Mammary epithelial cell (primary cell): Measurements from ENCODE around the gene LAMB4.

Experiments used
- EZH2 ChIP-seq: IDR thresholded peaks from 2 replicates; pipeline ENCODE4 v1.6.1; 2012; ENCODE audit warnings: low read length, inconsistent platforms, borderline replicate concordance
- TF ChIP-seq, protein P1 (sequence below), 2 donors: IDR thresholded peaks in 1 of 2; conservative IDR thresholded peaks in 1 of 2; 2 replicates each; pipeline ENCODE4 v1.5.1; 2011 to 2012; ENCODE audit warnings: inconsistent platforms in 2 of 2, low read length in 2 of 2, mild to moderate bottlenecking in 2 of 2, control low read depth in 1 of 2, low read depth in 1 of 2; ENCODE audit not compliant: insufficient read depth in 1 of 2; ENCODE audit errors: extremely low read depth in 1 of 2

- TF ChIP-seq, protein P1, sequence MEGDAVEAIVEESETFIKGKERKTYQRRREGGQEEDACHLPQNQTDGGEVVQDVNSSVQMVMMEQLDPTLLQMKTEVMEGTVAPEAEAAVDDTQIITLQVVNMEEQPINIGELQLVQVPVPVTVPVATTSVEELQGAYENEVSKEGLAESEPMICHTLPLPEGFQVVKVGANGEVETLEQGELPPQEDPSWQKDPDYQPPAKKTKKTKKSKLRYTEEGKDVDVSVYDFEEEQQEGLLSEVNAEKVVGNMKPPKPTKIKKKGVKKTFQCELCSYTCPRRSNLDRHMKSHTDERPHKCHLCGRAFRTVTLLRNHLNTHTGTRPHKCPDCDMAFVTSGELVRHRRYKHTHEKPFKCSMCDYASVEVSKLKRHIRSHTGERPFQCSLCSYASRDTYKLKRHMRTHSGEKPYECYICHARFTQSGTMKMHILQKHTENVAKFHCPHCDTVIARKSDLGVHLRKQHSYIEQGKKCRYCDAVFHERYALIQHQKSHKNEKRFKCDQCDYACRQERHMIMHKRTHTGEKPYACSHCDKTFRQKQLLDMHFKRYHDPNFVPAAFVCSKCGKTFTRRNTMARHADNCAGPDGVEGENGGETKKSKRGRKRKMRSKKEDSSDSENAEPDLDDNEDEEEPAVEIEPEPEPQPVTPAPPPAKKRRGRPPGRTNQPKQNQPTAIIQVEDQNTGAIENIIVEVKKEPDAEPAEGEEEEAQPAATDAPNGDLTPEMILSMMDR (conservative IDR thresholded peaks at IDR 0.05 in 1 of 2, IDR thresholded peaks at IDR 0.05 in 1 of 2; ENCODE audit: extremely low read depth in 1 of 2, insufficient read depth in 1 of 2, low read depth in 1 of 2, low read length in 2 of 2): no peak
- TF ChIP-seq EZH2: no peak
Measured at GRCh38 chr7:108079276-108079647, 50.9 kb downstream of the LAMB4 start.
